ENCODE data around the gene MEIS1. TPM values are rescaled to one million over a fixed set of nuclear protein-coding genes. Genes with fewer than 3 reads are reported as not detected.

The MEIS1 gene
- total and polyA plus RNA-seq, 2 of the 8 experiments (the other 6 are each of a cell fraction or from before 2014, with no cell fraction given) = 0.17 to 1.2 TPM

GRCh38 chr2:66604976-66605375 is 170.1 kb downstream of the MEIS1 start (continued):
- no peak for TF ChIP-seq EZH2 (IDR thresholded peaks at IDR 0.05; ENCODE audit: low read depth, low read length, severe bottlenecking)
- TF ChIP-seq GABPA (IDR thresholded peaks at IDR 0.05; ENCODE audit: borderline replicate concordance, insufficient read depth, low read length) = no peak
- no peak for TF ChIP-seq HDAC6 (IDR thresholded peaks at IDR 0.05; ENCODE audit: low read depth, low read length)
- TF ChIP-seq RFX5 (IDR thresholded peaks at IDR 0.05; ENCODE audit: borderline replicate concordance, low read depth, low read length) = no peak
- TF ChIP-seq KDM4A (IDR thresholded peaks at IDR 0.05; ENCODE audit: low read depth, low read length, severe bottlenecking) = no peak

Measured in H1 (cell line).